ENCODE data around the gene RBM47. TPM values are rescaled to one million over a fixed set of nuclear protein-coding genes. Genes with fewer than 3 reads are reported as not detected.
"Not testable (repeated sequence)": the region's sequence is repeated elsewhere in the genome, so short reads cannot be mapped to it uniquely, and the experiment has no call there.

RBM47 gene
- total RNA-seq, 1 donor from 2014 or later, result 34.8 TPM

DNA sequence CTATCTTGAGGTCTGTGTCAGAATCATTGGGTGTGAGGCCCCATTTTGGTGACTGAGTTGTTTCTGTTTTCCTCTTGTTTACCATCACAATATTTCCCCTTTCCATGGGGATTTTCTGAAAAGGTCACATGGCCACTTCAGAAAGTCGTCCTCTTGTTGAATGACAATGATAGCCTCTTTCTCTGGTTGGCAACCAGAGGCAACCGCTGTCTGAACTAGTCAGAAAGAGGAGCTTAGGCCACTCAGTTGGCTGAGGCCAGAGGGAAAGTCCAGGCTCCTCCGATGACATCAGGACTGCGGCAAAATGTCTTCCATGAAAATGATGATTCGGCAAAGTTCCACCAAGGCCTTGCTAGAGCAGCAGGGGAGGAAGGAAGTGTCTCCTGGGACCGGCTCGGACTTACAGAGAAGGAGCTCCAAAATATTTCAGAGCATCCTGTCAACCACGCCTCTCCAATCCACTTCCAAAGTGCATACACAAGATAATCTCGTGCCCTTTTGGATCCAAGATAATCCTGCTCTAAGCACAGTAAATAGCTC, 19.1 kb upstream of the RBM47 start:
- intact Hi-C loops (cut with micrococcal nuclease), result no loop called here
- peaks cover 5% of the 10 kb centered on the region for H3K4me1 Mint-ChIP-seq (ENCODE audit: low read depth)
- H3K27me3 Mint-ChIP-seq (ENCODE audit: low read depth), result no peaks in the 10 kb centered on the region
- H3K4me3 Mint-ChIP-seq (ENCODE audit: low read depth), result no peak overlapping the region
- H3K9me3 Mint-ChIP-seq, result no peaks in the 10 kb centered on the region
- no peaks in the 10 kb centered on the region for H3K36me3 Mint-ChIP-seq (ENCODE audit: low read depth)
- H3K27ac Mint-ChIP-seq, result no peak overlapping the region
- no peak for DNase-seq (ENCODE audit: low spot score)

DNA sequence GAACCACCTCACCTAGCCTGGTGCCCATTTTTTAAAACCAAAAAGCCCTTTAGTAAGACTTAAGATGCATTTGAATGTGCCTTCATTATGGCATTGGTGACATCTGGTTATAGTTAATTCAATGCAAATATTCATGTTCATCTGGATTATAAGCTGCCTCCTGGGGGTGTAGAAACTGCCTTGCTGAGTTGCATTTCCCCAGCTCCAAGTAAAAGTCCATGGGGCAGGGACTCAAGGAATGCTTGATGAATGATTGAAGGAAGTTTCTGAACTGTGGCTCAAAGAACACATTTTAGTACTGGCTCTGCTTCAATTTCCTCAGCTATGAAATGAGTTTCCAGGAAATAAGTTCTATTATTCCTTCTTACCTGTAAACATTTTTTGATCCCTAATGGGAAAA, 18.5 kb upstream of the RBM47 start:
- H3K4me1 Mint-ChIP-seq (ENCODE audit: low read depth), result peaks cover 5% of the 10 kb centered on the region
- intact Hi-C loops (cut with micrococcal nuclease), result no loop called here
- no peaks in the 10 kb centered on the region for H3K9me3 Mint-ChIP-seq
- H3K36me3 Mint-ChIP-seq (ENCODE audit: low read depth), result no peaks in the 10 kb centered on the region
- no peak for DNase-seq (ENCODE audit: low spot score)
- no peaks in the 10 kb centered on the region for H3K27me3 Mint-ChIP-seq (ENCODE audit: low read depth)
- H3K4me3 Mint-ChIP-seq (ENCODE audit: low read depth), result no peak overlapping the region
- no peak overlapping the region for H3K27ac Mint-ChIP-seq

DNA sequence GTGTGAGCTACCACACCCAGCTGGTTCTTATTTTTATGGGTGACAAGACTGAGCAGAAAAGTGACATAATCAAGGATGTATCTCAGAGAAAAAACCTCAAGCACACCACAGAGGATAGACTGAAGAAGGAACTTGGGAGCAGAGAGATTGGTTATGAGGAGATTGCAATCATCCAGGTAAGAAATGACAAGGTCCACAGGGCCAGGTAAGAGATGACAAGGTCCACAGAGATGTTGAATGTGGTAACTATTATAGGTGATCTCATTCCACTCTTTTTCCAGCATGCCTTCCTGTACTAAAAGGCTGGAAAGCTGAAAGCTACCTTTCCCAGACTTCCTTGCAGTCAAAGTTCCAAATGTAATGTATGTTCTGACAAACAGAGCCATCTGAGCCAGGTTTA, 15.9 kb upstream of the RBM47 start:
- H3K9me3 Mint-ChIP-seq, result no peaks in the 10 kb centered on the region
- no peaks in the 10 kb centered on the region for H3K36me3 Mint-ChIP-seq (ENCODE audit: low read depth)
- intact Hi-C loops (cut with micrococcal nuclease), result no loop called here
- DNase-seq (ENCODE audit: low spot score), result no peak
- peaks cover 5% of the 10 kb centered on the region for H3K4me1 Mint-ChIP-seq (ENCODE audit: low read depth)
- no peaks in the 10 kb centered on the region for H3K27me3 Mint-ChIP-seq (ENCODE audit: low read depth)
- no peak overlapping the region for H3K27ac Mint-ChIP-seq
- no peak overlapping the region for H3K4me3 Mint-ChIP-seq (ENCODE audit: low read depth)

DNA sequence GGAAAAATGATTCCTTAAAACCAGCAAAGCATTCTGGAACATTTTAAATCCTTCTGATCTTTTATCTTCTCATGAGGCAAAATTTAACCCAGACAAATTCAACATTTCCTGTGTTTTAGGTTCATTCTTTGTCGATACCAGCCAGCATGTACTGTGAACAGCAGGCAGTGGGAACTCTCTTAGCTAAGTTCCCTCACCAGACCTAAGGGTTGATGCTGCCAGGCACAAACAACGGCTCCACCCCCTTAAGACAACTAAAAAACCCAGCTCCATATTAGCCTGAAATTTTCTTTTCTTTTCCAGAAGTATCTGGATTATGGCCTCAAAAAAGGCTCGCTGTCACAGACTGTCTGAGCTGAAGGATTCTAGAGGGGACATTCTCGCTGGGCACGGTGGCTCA, 2.4 kb upstream of the RBM47 start:
- H3K9me3 Mint-ChIP-seq, result no peaks in the 10 kb centered on the region
- peaks cover 9% of the 10 kb centered on the region for H3K27me3 Mint-ChIP-seq (ENCODE audit: low read depth)
- no peak overlapping the region for H3K27ac Mint-ChIP-seq
- H3K4me3 Mint-ChIP-seq (ENCODE audit: low read depth), result no peak overlapping the region
- H3K36me3 Mint-ChIP-seq (ENCODE audit: low read depth), result peaks cover 18% of the 10 kb centered on the region
- intact Hi-C loops (cut with micrococcal nuclease), result no loop called here
- H3K4me1 Mint-ChIP-seq (ENCODE audit: low read depth), result peaks cover 23% of the 10 kb centered on the region
- DNase-seq (ENCODE audit: low spot score), result no peak

DNA sequence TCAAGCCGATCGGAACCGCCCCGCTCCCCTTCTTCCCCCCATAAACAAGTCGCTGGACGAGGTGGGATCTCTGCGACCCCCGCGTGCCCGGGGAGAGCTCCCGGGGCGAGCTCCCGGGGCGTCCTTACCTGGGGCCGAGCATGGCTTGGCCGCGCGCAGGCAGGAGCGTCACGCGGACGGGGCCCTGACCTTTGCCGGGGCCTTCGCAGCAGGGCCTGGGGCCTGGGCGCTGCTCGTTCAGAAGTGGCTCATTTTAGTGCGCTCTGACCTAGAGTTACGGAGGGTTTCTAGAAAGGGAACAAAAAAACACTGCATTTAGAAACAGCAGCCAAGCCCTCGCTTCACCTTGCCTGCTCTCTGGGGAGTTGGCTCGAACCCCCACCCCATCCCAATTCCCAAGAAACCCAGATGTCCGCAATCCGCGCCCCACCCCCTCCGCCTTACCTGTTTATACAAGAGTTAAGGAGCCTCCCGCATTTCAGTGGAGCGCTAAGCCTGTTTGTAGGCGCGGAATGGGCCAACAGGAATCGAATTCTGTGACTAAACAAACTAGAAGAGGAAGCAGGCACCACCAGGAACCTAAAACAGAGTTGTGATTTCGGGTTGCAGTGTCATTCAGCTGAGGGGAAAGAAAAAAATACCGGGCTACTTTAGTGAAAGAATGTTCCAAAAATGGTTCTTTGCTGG, 814 bp upstream of the RBM47 start:
- Mint-ChIP-seq H3K27ac (no peak overlapping the region), H3K9me3 (no peaks in the 10 kb centered on the region), H3K27me3 (ENCODE audit: low read depth) (peaks cover 9% of the 10 kb centered on the region), H3K4me1 (ENCODE audit: low read depth) (peaks cover 39% of the 10 kb centered on the region), H3K4me3 (ENCODE audit: low read depth) (peak overlapping the region; percentile 98), H3K36me3 (ENCODE audit: low read depth) (peaks cover 32% of the 10 kb centered on the region)
- no peak for DNase-seq (ENCODE audit: low spot score)
- intact Hi-C loops (cut with micrococcal nuclease), result no loop called here

DNA sequence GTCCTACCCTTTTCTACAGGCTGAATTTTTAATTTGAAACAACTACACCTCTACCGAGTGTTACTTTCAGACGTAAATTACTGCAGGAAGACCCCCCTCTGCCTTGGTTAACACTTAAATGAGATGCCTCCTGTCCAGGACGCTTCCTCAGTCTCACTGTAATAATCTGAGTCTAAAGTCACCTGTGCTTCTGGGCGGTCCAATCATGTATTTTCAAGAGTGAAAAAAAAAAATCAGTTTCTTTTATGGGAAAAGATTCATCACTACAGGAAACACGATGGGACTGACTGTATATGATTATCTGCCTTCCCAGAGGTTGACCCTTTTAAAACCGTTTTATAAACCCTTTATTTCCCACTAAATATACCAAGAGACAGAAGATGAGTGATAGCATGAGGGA, 776 bp downstream of the RBM47 start:
- peaks cover 9% of the 10 kb centered on the region for H3K27me3 Mint-ChIP-seq (ENCODE audit: low read depth)
- H3K4me1 Mint-ChIP-seq (ENCODE audit: low read depth), result peaks cover 44% of the 10 kb centered on the region
- H3K27ac Mint-ChIP-seq, result peak overlapping the region; percentile 90
- no peak for DNase-seq (ENCODE audit: low spot score)
- peak overlapping the region; percentile 98 for H3K4me3 Mint-ChIP-seq (ENCODE audit: low read depth)
- H3K36me3 Mint-ChIP-seq (ENCODE audit: low read depth), result peaks cover 34% of the 10 kb centered on the region
- no peaks in the 10 kb centered on the region for H3K9me3 Mint-ChIP-seq
- intact Hi-C loops (cut with micrococcal nuclease), result loop anchor here (5.0 to 10.0 kb wide), 3 partner anchors 77 to 447 kb away; no protein-coding TSS in a partner anchor

DNA sequence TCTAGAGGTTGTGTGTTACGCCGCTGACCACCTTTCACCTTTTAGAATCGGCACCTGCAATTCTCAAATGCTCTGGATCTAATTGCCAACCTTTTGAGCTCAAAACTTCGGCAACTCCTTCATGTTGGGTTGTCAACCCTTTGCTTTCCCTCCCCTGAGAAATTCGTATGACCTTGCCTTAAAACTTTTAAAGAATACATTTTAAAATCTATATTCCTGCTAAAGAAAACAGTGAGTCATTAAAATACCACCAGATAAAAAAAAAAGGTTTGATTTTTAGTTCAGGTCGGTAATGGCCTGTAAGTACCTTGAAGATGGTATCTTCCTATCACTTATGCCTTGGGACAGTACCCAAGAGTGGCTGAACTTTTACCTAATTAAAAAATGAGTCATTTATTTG, 1.3 kb downstream of the RBM47 start:
- H3K36me3 Mint-ChIP-seq (ENCODE audit: low read depth), result peaks cover 35% of the 10 kb centered on the region
- peak overlapping the region; percentile 98 for H3K4me3 Mint-ChIP-seq (ENCODE audit: low read depth)
- DNase-seq (ENCODE audit: low spot score); H3K9me3 Mint-ChIP-seq; H3K27me3 Mint-ChIP-seq (ENCODE audit: low read depth): not testable (repeated sequence)
- H3K4me1 Mint-ChIP-seq (ENCODE audit: low read depth), result peaks cover 45% of the 10 kb centered on the region
- intact Hi-C loops (cut with micrococcal nuclease), result loop anchor here (5.0 to 10.0 kb wide), 3 partner anchors 76 to 446 kb away; no protein-coding TSS in a partner anchor
- peak overlapping the region; percentile 90 for H3K27ac Mint-ChIP-seq

DNA sequence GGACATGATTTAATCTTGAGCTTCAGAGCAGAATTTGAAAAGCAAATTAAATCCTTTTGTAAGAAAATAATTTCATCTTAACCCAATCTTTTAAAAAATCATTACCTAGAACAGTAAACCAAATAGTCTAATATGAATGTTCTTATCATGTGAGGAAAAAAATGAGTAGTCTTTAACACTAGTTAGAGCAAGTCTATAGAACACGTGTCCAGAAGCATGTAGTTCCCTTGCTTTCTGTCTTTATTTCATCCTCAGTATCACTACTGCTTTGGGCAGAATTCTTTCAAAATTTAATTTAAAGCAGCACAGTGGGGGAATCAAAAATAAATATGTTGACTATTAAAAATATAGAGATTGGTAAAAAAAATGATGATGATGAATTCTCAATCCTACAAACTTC, 2.1 kb downstream of the RBM47 start:
- H3K9me3 Mint-ChIP-seq, result no peaks in the 10 kb centered on the region
- H3K36me3 Mint-ChIP-seq (ENCODE audit: low read depth), result peaks cover 42% of the 10 kb centered on the region

DNA sequence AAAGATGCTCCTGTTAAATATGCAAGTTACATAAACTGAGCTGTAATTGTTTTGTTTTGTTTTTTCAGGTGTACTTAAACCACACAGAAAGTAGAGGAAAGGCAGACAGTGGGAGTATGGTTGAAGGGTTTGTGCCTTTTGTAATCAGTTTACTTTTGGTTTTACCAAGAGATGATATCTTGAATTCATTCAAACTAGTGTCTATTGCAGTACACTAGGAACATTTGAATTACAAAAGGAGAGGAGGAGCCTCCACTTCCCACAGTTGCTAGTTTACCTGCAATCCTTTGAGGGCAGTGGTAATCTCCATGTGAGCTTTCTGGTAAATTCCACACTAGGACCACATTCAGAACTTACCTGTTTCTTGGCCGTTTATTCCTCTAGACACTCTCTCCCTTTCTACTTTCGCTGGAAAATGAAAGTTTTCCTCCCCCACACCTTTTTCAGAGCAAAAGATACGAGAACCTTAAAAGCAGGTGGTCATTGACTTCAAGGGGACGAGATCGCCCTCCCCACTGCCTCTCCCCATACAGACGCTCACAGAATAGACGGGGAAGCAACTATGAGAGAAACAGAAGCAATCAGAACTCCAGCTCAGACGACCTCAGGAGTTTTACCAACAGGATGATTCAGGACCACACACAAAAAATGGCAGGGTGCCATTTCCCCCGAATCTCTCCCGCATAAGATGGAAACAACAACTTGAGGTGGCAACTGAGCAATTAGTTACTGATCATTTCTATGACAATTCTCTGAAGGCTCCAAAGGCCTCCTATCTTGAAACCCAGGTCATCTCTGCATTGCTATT, 3.3 kb downstream of the RBM47 start:
- H3K27ac Mint-ChIP-seq, result peak overlapping the region; percentile 72
- peaks cover 5% of the 10 kb centered on the region for H3K9me3 Mint-ChIP-seq
- peaks cover 53% of the 10 kb centered on the region for H3K36me3 Mint-ChIP-seq (ENCODE audit: low read depth)
- intact Hi-C loops (cut with micrococcal nuclease), result loop anchor here (1.0 to 10.0 kb wide), 10 partner anchors 10 to 444 kb away; no protein-coding TSS in a partner anchor
- no peak for DNase-seq (ENCODE audit: low spot score)
- peaks cover 9% of the 10 kb centered on the region for H3K27me3 Mint-ChIP-seq (ENCODE audit: low read depth)
- H3K4me1 Mint-ChIP-seq (ENCODE audit: low read depth), result peaks cover 64% of the 10 kb centered on the region
- H3K4me3 Mint-ChIP-seq (ENCODE audit: low read depth), result peak overlapping the region; percentile 78

More for the DNA sequence above, 2.1 kb downstream of the RBM47 start:
- Mint-ChIP-seq H3K4me1 (ENCODE audit: low read depth) (peaks cover 53% of the 10 kb centered on the region), H3K27ac (peak overlapping the region; percentile 72), H3K27me3 (ENCODE audit: low read depth) (peaks cover 9% of the 10 kb centered on the region), H3K4me3 (ENCODE audit: low read depth) (peak overlapping the region; percentile 78)
- intact Hi-C loops (cut with micrococcal nuclease), result loop anchor here (1.0 to 10.0 kb wide), 5 partner anchors 46 to 445 kb away; no protein-coding TSS in a partner anchor
- DNase-seq (ENCODE audit: low spot score), result no peak

DNA sequence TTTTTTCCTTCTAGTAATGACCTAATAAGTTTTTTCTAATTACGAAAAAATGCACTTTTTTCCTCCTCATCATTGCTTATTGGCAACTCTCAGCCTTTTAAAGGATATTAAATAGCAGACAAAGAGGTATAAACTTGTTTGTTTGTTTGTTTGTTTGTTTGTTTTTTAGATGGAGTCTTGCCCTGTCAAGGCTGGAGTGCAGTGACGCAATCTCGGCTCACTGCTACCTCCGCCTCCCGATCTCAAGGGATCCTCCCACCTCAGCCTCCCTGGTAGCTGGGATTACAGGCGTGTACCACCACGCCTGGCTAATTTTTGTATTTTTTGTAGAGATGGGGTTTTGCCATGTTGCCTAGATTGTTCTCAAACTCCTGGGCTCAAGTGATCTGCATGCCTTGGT, 6.0 kb downstream of the RBM47 start:
- H3K27ac Mint-ChIP-seq, result no peak overlapping the region
- peaks cover 4% of the 10 kb centered on the region for H3K27me3 Mint-ChIP-seq (ENCODE audit: low read depth)
- DNase-seq (ENCODE audit: low spot score), result no peak
- peaks cover 5% of the 10 kb centered on the region for H3K9me3 Mint-ChIP-seq
- no peak overlapping the region for H3K4me3 Mint-ChIP-seq (ENCODE audit: low read depth)
- peaks cover 64% of the 10 kb centered on the region for H3K4me1 Mint-ChIP-seq (ENCODE audit: low read depth)
- intact Hi-C loops (cut with micrococcal nuclease), result loop anchor here (10.0 kb wide), 1 partner anchor 159 kb away; no protein-coding TSS in a partner anchor
- peaks cover 59% of the 10 kb centered on the region for H3K36me3 Mint-ChIP-seq (ENCODE audit: low read depth)

DNA sequence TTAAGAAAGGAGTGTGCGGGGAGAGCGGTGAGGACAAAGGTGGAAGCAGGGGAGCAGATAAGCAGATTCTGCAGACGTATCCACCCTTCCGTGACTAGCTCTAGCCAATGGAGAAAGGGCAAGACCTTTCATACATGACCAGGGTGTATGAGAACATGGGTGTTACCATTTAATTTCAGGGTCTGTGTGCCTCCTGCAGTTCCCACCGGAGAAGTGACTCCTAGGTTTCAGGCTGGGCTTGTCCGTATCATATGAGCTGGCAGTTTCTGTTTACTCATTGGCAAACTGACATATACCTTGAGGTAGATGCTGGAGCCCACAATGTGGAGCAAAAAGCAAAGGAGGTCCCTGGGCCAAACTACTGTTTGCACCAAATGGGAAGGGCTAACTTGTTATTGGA, 6.8 kb downstream of the RBM47 start:
- Mint-ChIP-seq H3K27ac (no peak overlapping the region), H3K27me3 (ENCODE audit: low read depth) (peaks cover 4% of the 10 kb centered on the region), H3K9me3 (peaks cover 5% of the 10 kb centered on the region), H3K4me3 (ENCODE audit: low read depth) (no peak overlapping the region), H3K36me3 (ENCODE audit: low read depth) (peaks cover 54% of the 10 kb centered on the region), H3K4me1 (ENCODE audit: low read depth) (peaks cover 60% of the 10 kb centered on the region)
- intact Hi-C loops (cut with micrococcal nuclease), result loop anchor here (10.0 kb wide), 1 partner anchor 158 kb away; no protein-coding TSS in a partner anchor
- no peak for DNase-seq (ENCODE audit: low spot score)

DNA sequence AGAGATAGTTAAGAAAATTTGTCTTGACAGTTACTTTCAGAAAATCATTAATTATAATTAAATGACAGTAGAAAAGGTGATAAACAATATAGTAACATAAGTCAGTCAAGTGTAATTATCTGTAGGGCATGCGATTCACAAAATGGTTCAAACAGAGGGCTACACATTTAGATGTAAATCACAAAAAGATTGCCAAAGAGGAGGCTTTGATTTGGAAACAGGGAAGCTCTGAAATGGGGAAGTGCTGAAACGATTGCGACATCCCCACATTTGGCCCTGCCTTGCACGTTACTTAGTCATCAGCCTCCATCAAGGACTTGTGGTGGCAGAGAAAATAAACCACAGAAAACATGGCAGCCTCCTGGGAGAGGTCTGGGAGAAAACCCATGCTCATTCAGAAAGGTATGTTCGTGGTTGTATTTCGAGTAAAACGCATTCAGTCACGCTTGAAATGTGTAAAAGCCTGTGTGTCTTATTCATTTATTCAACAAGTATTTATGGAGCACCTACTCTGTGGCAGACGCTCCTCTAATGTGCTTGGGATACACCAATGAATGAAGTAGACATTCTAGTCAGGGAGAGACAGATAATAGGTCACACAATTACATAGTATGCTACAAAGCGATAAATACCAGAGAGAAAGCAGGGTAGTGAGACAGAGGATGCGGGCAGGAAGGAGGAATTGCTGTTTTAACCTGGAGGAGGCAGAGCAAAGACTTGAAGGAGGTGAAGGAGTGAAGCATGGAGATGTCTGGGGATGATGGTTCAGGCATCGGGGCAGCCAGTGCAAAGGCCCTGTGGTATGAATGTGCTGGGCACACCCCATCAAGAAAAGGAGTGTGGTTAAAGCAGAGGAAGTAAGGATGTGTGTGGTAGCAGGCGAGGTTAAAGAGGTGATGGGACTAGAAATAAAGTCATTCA, 7.8 kb downstream of the RBM47 start:
- H3K4me3 Mint-ChIP-seq (ENCODE audit: low read depth), result peak overlapping the region; percentile 5
- intact Hi-C loops (cut with micrococcal nuclease), result loop anchor here (10.0 kb wide), 1 partner anchor 157 kb away; no protein-coding TSS in a partner anchor
- peaks cover 5% of the 10 kb centered on the region for H3K9me3 Mint-ChIP-seq
- H3K27me3 Mint-ChIP-seq (ENCODE audit: low read depth), result no peaks in the 10 kb centered on the region
- peaks cover 51% of the 10 kb centered on the region for H3K4me1 Mint-ChIP-seq (ENCODE audit: low read depth)
- H3K27ac Mint-ChIP-seq, result peak overlapping the region; percentile 51
- H3K36me3 Mint-ChIP-seq (ENCODE audit: low read depth), result peaks cover 44% of the 10 kb centered on the region
- DNase-seq (ENCODE audit: low spot score), result peak; percentile 21
